HPDE6-E6E7 (cell line): ENCODE results near the gene SLCO4A1.
"Not testable (repeated sequence)": the region's sequence is repeated elsewhere in the genome, so short reads cannot be mapped to it uniquely, and the experiment has no call there.

ENCODE experiments used
- DNase-seq: peaks from one replicate; pipeline ENCODE4 v3.0.0; 2011; ENCODE audit warnings: missing footprints; ENCODE audit errors: extremely low spot score

SLCO4A1 gene

GRCh38 chr20:62622877-62623487 lies 19.3 kb upstream of the SLCO4A1 start:
- DNase-seq, result no peak

DNA sequence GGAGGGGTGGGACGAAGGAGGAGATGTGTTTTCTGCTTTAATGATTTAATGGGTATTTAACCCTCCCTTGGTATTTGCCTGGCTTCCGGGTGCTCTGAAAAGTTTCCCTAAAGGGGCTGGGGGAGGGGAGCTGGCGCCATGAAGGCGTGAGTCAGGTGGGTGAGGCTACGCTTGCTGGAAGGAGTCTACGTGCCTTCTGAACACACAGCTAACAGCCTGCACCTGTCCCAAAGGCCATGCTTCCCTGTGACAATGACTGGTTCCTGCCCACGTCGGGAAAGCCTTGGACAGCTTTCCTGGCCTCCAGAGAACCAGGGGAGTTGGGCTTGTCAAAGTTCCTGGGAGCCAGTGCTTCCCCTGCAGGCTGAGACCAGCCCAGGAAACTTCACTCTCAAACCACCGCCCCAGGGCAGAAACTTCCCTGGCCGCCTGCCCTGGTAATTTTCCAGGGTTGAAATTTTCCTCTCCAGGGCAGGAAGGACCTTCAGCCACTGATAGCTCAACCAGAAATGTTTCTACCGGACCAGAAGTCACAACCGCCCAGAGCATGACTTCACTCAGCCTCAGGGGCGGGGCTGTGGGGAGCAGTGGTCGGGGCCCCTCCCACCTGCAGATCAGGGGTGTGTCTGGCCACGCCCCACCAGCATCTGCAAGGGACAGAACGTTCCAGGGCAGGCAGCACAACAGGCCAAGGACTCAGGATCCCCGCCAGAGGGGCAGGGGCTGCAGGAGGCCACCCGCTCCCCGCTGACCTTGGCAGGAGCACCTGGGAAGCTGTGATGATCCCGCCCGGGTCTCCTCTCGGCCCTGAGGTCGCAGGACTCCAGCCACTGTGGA lies 18.6 kb upstream of the SLCO4A1 start:
- DNase-seq, result peak; percentile 100

GRCh38 chr20:62624325-62624690 lies 18.0 kb upstream of the SLCO4A1 start:
- no peak for DNase-seq

- no peak for DNase-seq
These were observed 17.4 kb upstream of the SLCO4A1 start for GRCh38 chr20:62624719-62625453.

GRCh38 chr20:62625516-62625915 lies 16.8 kb upstream of the SLCO4A1 start:
- no peak for DNase-seq

- DNase-seq, result no peak
These were observed 16.3 kb upstream of the SLCO4A1 start for GRCh38 chr20:62625921-62626547.

GRCh38 chr20:62627425-62627824 lies 14.9 kb upstream of the SLCO4A1 start:
- not testable (repeated sequence) for DNase-seq

- no peak for DNase-seq
These were observed 14.2 kb upstream of the SLCO4A1 start for GRCh38 chr20:62627901-62628612.

GRCh38 chr20:62628691-62629090 lies 13.6 kb upstream of the SLCO4A1 start:
- no peak for DNase-seq

DNA sequence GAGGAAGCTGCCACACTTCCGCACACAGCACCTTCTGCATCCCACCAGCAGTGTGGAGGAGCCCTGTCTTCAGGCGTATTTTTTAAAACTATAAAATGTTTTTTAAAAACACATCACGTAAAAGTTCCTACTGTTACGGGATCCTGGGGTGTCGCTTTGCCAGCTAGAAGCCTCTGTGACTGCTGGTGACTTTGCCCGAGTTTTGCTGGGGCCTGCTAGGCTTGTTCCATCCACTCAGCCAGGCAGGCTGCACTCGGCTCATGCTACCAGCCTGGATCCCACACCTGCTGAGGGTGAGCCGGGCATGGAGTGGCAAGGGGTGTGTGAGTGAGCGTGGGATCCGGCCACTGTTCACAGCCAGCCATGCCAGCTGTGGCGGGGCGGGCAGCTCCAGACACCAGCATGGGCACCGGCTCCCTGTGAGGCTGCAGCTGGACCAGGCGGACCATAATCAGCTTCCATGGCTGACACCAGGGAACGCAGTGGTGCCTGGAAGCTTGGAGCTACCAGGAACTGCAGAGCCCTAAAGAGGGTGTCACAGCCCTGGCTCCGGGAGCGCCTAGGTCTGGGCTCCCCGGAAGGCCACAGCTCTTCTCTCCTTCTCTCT lies 12.3 kb upstream of the SLCO4A1 start:
- DNase-seq, result no peak

- DNase-seq, result no peak
These were observed 10.7 kb upstream of the SLCO4A1 start for GRCh38 chr20:62631336-62632308.

DNA sequence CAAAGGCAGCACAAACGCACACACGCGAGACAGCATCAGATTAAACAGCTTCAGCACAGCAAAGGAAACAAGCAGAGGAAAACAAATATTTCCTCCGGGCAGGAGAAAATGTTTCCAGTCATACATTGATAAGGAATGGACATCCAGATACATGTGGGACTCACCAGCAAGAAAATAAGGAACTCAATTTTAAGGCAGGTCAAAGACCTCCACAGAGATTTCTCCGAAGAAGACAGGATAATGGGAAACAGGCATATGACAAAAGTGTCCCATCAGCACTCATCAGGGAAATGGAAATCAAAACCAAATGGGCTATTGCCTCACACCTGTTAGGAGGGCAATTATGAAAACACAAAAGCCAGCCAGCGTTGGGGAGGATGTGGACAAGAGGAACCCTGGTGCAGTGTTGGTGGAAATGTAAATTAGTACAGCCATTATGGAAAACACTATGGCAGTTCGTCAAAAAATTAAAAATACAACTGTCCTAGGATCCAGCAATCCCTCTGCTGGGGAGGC lies 9.7 kb upstream of the SLCO4A1 start:
- no peak for DNase-seq

DNA sequence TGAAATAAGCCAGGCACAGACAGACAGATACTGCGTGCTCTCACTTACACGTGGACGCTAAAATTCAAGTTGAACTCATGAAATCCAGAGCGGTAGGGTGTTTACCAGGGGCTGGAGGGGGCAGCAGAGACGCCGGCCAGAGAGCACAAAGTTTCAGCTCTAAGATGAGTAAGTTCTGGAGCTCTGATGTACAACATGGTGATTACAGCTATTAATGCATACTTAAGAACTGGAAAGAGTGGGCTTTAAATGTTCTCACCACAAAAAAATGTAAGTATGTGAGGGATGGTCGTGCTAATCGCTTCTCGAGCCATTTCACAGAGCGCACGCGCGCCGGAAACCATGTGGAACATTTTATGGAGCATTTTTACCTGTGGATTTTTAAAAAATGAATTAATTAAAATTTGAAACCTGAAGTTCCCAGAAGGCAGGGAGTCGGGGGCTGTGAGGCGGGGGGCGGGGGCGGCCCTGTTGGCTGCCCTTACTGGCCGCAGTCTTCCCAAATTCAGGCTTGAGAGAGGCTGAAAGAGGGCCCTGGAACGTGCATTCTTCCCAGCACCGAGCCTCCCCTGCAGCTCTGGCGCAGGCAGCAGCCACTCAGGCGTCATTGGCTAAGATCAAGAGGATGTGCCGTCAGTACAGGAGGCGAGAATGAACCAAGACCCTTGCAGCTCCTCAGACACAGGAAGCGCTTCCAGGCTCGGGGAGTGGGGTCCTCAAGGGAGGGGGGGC lies 8.5 kb upstream of the SLCO4A1 start:
- DNase-seq, result no peak

- DNase-seq, result no peak
These were observed 7.9 kb upstream of the SLCO4A1 start for GRCh38 chr20:62634330-62634967.

- no peak for DNase-seq
These were observed 7.1 kb upstream of the SLCO4A1 start for GRCh38 chr20:62635232-62635631.

- no peak for DNase-seq
These were observed 6.5 kb upstream of the SLCO4A1 start for GRCh38 chr20:62635852-62636251.

GRCh38 chr20:62636446-62636845 lies 5.9 kb upstream of the SLCO4A1 start:
- no peak for DNase-seq

DNA sequence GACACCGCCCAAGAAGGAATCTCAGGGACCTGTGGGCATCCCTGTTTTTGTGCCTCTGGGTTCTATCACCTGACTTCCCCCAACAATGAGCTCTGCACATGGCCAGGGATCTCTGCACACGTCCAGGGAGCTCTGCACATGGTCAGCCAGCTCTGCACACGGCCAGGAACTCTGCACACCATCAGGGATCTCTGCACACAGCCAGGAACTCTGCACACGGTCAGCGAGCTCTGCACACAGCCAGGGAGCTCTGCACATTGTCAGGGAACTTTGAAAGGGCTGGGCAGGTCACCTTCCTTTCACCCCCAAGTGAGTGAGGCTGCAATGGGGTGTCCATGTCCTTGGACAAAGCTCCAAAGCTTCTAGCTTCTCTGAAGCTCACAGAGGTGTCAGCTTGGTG lies 5.2 kb upstream of the SLCO4A1 start:
- DNase-seq, result no peak
